OCI-LY7 (cell line): Measurements from ENCODE around the gene MRPL44.

Experiments
- EZH2phosphoT487 ChIP-seq: fragments of 200-600 bp; sonication (generic); IDR thresholded peaks from 2 replicates; pipeline ENCODE4 v1.6.1; 2018; ENCODE audit warnings: low read depth, borderline replicate concordance, mild to moderate bottlenecking, mixed run types, antibody characterized with exemption, low read length, moderate library complexity, mixed read lengths
- TF ChIP-seq, protein P1 (sequence below): fragments of 200-600 bp; sonication (generic); conservative IDR thresholded peaks from 2 replicates; pipeline ENCODE4 v1.5.1; 2014; ENCODE audit warnings: mild to moderate bottlenecking, antibody characterized with exemption, low read length, moderate library complexity, mixed read lengths

DNA sequence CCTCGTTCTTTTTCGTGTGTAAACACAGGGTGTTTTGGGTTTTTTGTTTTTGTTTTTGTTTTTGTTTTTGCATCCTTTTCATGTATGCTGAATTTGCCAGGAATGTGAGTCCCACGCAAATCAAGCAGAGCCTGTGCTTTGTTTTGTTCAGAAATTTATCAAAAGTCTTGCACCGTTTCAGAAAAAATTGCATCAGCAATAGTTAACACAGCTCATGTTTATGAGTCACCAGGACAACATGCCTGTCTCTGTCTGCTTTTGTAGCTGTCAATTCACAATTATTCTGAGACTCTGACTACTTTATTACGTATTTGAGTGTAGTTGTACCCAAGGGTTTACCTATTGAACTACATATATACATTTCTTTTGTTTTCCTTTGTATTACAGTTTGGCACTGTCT lies 38.3 kb downstream of the MRPL44 start:
- TF ChIP-seq, protein P1, sequence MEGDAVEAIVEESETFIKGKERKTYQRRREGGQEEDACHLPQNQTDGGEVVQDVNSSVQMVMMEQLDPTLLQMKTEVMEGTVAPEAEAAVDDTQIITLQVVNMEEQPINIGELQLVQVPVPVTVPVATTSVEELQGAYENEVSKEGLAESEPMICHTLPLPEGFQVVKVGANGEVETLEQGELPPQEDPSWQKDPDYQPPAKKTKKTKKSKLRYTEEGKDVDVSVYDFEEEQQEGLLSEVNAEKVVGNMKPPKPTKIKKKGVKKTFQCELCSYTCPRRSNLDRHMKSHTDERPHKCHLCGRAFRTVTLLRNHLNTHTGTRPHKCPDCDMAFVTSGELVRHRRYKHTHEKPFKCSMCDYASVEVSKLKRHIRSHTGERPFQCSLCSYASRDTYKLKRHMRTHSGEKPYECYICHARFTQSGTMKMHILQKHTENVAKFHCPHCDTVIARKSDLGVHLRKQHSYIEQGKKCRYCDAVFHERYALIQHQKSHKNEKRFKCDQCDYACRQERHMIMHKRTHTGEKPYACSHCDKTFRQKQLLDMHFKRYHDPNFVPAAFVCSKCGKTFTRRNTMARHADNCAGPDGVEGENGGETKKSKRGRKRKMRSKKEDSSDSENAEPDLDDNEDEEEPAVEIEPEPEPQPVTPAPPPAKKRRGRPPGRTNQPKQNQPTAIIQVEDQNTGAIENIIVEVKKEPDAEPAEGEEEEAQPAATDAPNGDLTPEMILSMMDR = no peak
- no peak for TF ChIP-seq EZH2phosphoT487
